ENCODE data around the gene MALRD1. TPM values are rescaled to one million over a fixed set of nuclear protein-coding genes. Genes with fewer than 3 reads are reported as not detected.
A peak's percentile ranks its signal among the peaks of the same experiment; 100 is the strongest.

Gene MALRD1
- total RNA-seq, 1 donor from 2014 or later: 0.45 TPM

DNA sequence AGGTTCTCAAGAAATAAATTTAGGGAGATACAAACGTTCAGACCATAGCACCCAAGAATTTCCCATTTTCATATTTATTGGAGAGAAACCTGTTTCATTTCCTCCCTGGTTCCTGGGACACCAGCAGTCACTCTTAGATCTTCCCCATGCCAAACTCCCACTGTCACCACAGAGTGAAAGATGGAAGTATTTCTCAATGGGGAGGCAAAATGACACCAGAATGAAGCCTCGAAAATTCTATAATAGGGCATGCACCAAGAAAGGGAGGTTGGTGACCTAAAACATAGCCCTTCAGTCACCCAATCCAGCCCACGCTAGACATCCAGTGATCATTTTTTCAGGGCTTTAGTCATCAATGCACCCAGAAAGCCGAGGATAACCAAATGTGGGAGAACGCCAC lies 619.5 kb downstream of the MALRD1 start:
- Histone ChIP-seq H3K9ac (ENCODE audit: low read length) (no peak overlapping the region), H3K4me2 (ENCODE audit: low read length) (no peak overlapping the region), H3K79me2 (ENCODE audit: insufficient read depth, low read length) (no peaks in the 10 kb centered on the region), H3K27ac (ENCODE audit: low read depth, low read length) (no peak overlapping the region), H4K20me1 (ENCODE audit: insufficient read depth, low read length) (no peaks in the 10 kb centered on the region), H3K9me3 (ENCODE audit: insufficient read depth, low read depth, low read length) (no peaks in the 10 kb centered on the region), H3K4me3 (ENCODE audit: insufficient read depth, low read depth, low read length) (no peak overlapping the region), H3K36me3 (ENCODE audit: insufficient read depth, low read length) (no peaks in the 10 kb centered on the region), H2AFZ (ENCODE audit: low read depth, low read length) (no peak overlapping the region), H3K4me1 (ENCODE audit: insufficient read depth, low read length) (no peaks in the 10 kb centered on the region), H3K27me3 (ENCODE audit: insufficient read depth, low read length) (no peaks in the 10 kb centered on the region)
- TF ChIP-seq, protein P1, sequence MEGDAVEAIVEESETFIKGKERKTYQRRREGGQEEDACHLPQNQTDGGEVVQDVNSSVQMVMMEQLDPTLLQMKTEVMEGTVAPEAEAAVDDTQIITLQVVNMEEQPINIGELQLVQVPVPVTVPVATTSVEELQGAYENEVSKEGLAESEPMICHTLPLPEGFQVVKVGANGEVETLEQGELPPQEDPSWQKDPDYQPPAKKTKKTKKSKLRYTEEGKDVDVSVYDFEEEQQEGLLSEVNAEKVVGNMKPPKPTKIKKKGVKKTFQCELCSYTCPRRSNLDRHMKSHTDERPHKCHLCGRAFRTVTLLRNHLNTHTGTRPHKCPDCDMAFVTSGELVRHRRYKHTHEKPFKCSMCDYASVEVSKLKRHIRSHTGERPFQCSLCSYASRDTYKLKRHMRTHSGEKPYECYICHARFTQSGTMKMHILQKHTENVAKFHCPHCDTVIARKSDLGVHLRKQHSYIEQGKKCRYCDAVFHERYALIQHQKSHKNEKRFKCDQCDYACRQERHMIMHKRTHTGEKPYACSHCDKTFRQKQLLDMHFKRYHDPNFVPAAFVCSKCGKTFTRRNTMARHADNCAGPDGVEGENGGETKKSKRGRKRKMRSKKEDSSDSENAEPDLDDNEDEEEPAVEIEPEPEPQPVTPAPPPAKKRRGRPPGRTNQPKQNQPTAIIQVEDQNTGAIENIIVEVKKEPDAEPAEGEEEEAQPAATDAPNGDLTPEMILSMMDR (IDR thresholded peaks at IDR 0.05; ENCODE audit: insufficient read depth, low read depth, low read length): no peak
- no peak for TF ChIP-seq EZH2 (IDR thresholded peaks at IDR 0.05; ENCODE audit: insufficient read depth, low read length)
- FAIRE-seq (no peak), DNase-seq (ENCODE audit: low read depth) (no peak)
- H3K27ac Mint-ChIP-seq (ENCODE audit: unreplicated experiment): no peak overlapping the region
- H3K4me1 Mint-ChIP-seq (ENCODE audit: low read depth, unreplicated experiment): no peaks in the 10 kb centered on the region
- no peaks in the 10 kb centered on the region for H3K36me3 Mint-ChIP-seq (ENCODE audit: low read depth, unreplicated experiment)
- H3K9me3 Mint-ChIP-seq (ENCODE audit: unreplicated experiment): peaks cover 2% of the 10 kb centered on the region
- no peaks in the 10 kb centered on the region for H3K27me3 Mint-ChIP-seq (ENCODE audit: low read depth, unreplicated experiment)
- H3K4me3 Mint-ChIP-seq (ENCODE audit: unreplicated experiment): no peak overlapping the region

GRCh38 chr10:19676063-19676462 lies 627.5 kb downstream of the MALRD1 start:
- Histone ChIP-seq H3K9ac (ENCODE audit: low read length) (no peak overlapping the region), H3K27ac (ENCODE audit: low read depth, low read length) (no peak overlapping the region), H4K20me1 (ENCODE audit: insufficient read depth, low read length) (no peaks in the 10 kb centered on the region), H3K9me3 (ENCODE audit: insufficient read depth, low read depth, low read length) (no peaks in the 10 kb centered on the region), H3K4me3 (ENCODE audit: insufficient read depth, low read depth, low read length) (no peak overlapping the region), H3K79me2 (ENCODE audit: insufficient read depth, low read length) (no peaks in the 10 kb centered on the region), H3K36me3 (ENCODE audit: insufficient read depth, low read length) (no peaks in the 10 kb centered on the region), H3K4me2 (ENCODE audit: low read length) (no peak overlapping the region), H2AFZ (ENCODE audit: low read depth, low read length) (no peak overlapping the region), H3K27me3 (ENCODE audit: insufficient read depth, low read length) (no peaks in the 10 kb centered on the region), H3K4me1 (ENCODE audit: insufficient read depth, low read length) (no peaks in the 10 kb centered on the region)
- no peaks in the 10 kb centered on the region for H3K27me3 Mint-ChIP-seq (ENCODE audit: low read depth, unreplicated experiment)
- no peak for TF ChIP-seq EZH2 (IDR thresholded peaks at IDR 0.05; ENCODE audit: insufficient read depth, low read length)
- no peak for DNase-seq (ENCODE audit: low read depth)
- H3K36me3 Mint-ChIP-seq (ENCODE audit: low read depth, unreplicated experiment): no peaks in the 10 kb centered on the region
- H3K27ac Mint-ChIP-seq (ENCODE audit: unreplicated experiment): no peak overlapping the region
- no peak overlapping the region for H3K4me3 Mint-ChIP-seq (ENCODE audit: unreplicated experiment)
- peaks cover 8% of the 10 kb centered on the region for H3K9me3 Mint-ChIP-seq (ENCODE audit: unreplicated experiment)
- no peaks in the 10 kb centered on the region for H3K4me1 Mint-ChIP-seq (ENCODE audit: low read depth, unreplicated experiment)
- no peak for FAIRE-seq

DNA sequence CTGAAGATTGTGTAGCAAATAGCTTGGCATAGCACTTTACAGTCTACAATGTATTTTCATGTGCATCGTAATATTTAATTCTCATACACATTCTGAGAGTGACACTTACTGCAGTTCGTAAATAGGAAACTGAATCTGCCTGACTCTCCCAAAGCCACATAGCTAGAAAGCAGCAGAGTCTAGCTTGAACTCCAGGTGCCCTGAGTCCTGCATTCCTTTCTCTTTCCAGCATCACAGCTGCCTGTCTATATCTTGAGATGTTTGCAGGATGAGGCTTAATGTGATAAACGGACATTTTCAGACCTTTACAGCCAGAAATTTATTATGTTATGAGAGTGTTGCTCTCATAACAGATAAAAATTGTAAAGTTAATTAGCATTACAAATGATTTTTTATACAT lies 634.8 kb downstream of the MALRD1 start:
- peaks cover 4% of the 10 kb centered on the region for H3K4me1 Mint-ChIP-seq (ENCODE audit: low read depth, unreplicated experiment)

More for the DNA sequence above, 634.8 kb downstream of the MALRD1 start:
- Mint-ChIP-seq H3K27ac (ENCODE audit: unreplicated experiment) (no peak overlapping the region), H3K36me3 (ENCODE audit: low read depth, unreplicated experiment) (no peaks in the 10 kb centered on the region), H3K27me3 (ENCODE audit: low read depth, unreplicated experiment) (no peaks in the 10 kb centered on the region), H3K9me3 (ENCODE audit: unreplicated experiment) (peaks cover 8% of the 10 kb centered on the region), H3K4me3 (ENCODE audit: unreplicated experiment) (no peak overlapping the region)
- no peaks in the 10 kb centered on the region for H3K79me2 ChIP-seq (ENCODE audit: insufficient read depth, low read length)
- no peaks in the 10 kb centered on the region for H3K9me3 ChIP-seq (ENCODE audit: insufficient read depth, low read depth, low read length)
- no peak for TF ChIP-seq EZH2 (IDR thresholded peaks at IDR 0.05; ENCODE audit: insufficient read depth, low read length)
- TF ChIP-seq, protein P1 (IDR thresholded peaks at IDR 0.05; ENCODE audit: insufficient read depth, low read depth, low read length): no peak
- H3K9ac ChIP-seq (ENCODE audit: low read length): no peak overlapping the region
- no peaks in the 10 kb centered on the region for H3K4me1 ChIP-seq (ENCODE audit: insufficient read depth, low read length)
- no peak overlapping the region for H3K4me2 ChIP-seq (ENCODE audit: low read length)
- H3K36me3 ChIP-seq (ENCODE audit: insufficient read depth, low read length): no peaks in the 10 kb centered on the region
- H3K4me3 ChIP-seq (ENCODE audit: insufficient read depth, low read depth, low read length): no peak overlapping the region
- DNase-seq (ENCODE audit: low read depth) (peak; percentile 18), FAIRE-seq (no peak)
- no peaks in the 10 kb centered on the region for H3K27me3 ChIP-seq (ENCODE audit: insufficient read depth, low read length)
- no peaks in the 10 kb centered on the region for H4K20me1 ChIP-seq (ENCODE audit: insufficient read depth, low read length)
- no peak overlapping the region for H3K27ac ChIP-seq (ENCODE audit: low read depth, low read length)
- no peak overlapping the region for H2AFZ ChIP-seq (ENCODE audit: low read depth, low read length)
